ENCODE measurements around the gene SHISAL2B.

GRCh38 chr5:64659289-64659688, 31.0 kb upstream of the SHISAL2B start:
- TF ChIP-seq CTCF (conservative IDR thresholded peaks at IDR 0.05 in 1 of 2, IDR thresholded peaks at IDR 0.05 in 1 of 2; ENCODE audit: extremely low read depth in 1 of 2, insufficient read depth in 1 of 2, low read depth in 1 of 2, low read length in 2 of 2) (no peak), EZH2 (IDR thresholded peaks at IDR 0.05; ENCODE audit: borderline replicate concordance, low read length) (no peak)
